22Rv1 (cell line): ENCODE data around the gene SEPHS1.

Experiments
- ZFX ChIP-seq: fragments of 450-650 bp; IDR thresholded peaks from 2 replicates; pipeline ENCODE4 v1.6.1; 2017; ENCODE audit warnings: antibody characterized with exemption, borderline replicate concordance
- TF ChIP-seq, protein P1 (sequence below): fragments of 450-650 bp; IDR thresholded peaks from 2 replicates; pipeline ENCODE4 v1.5.1; 2017; ENCODE audit warnings: mild to moderate bottlenecking

DNA sequence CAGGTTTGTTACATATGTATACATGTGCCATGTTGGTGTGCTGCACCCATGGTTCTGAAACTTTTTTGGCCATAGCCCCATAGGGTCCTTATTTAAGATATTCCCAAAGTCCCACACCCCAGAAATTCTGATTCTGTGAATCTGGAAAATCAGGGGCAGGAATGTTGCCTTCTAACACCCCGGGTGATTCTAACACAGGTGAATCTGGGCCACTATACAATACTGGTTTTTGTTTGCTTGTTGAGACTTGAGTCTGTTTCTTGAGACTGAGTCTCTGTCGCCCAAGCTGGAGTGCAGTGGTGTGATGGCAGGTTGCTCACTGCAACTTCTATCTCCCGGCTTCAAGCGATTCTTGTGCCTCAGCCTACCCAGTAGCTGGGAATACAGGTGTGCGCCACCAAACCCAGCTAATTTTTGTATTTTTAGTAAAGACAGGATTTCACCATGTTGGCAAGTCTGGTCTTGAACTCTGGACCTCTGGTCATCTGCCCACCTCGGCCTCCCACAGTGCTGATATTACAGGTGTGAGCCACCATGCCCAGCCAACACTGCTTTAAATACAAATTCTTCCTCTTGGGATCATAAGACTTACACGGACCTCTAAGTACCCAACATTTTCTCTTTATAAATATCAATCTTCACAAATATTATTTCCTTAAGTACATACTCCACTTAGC is 31.3 kb downstream of the SEPHS1 start:
- TF ChIP-seq, protein P1, sequence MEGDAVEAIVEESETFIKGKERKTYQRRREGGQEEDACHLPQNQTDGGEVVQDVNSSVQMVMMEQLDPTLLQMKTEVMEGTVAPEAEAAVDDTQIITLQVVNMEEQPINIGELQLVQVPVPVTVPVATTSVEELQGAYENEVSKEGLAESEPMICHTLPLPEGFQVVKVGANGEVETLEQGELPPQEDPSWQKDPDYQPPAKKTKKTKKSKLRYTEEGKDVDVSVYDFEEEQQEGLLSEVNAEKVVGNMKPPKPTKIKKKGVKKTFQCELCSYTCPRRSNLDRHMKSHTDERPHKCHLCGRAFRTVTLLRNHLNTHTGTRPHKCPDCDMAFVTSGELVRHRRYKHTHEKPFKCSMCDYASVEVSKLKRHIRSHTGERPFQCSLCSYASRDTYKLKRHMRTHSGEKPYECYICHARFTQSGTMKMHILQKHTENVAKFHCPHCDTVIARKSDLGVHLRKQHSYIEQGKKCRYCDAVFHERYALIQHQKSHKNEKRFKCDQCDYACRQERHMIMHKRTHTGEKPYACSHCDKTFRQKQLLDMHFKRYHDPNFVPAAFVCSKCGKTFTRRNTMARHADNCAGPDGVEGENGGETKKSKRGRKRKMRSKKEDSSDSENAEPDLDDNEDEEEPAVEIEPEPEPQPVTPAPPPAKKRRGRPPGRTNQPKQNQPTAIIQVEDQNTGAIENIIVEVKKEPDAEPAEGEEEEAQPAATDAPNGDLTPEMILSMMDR: no peak
- TF ChIP-seq ZFX: no peak
